ENCODE measurements around the gene OSBPL10. TPM values are rescaled to one million over a fixed set of nuclear protein-coding genes. Genes with fewer than 3 reads are reported as not detected.

The OSBPL10 gene
- total RNA-seq, 1 donor: 29.0 TPM

DNA sequence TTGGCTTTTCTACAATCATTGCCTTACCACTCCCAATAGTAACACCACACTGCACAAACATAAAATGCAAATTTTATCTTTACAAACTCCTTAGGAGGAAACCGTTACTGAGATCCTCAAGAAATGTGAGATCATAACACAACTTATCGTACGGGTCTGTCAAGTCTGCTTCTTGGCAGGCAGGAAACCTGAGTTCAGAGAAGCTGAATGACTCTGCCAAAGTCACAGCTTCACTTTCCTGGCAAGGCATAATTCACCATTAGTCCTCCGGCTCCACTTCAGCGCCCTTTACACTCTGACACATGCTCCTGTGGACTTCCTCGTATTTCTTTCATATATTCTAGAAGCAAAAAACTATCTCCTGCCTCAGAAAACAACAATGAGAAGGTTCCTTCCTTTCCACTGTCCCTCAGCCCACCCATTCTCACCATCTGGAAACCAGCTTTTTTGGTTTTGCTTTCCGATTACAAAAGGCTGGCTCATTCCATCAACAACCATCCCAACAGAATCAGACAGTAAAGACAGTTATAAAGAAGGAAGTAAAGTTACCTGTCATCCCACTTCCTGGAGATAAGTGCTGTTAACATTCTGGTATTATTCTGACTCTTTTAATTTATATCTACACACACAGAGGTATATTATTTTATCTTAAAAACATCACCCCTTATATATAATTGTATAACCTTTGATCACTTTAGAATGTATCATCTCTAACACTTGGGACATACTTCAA lies 225.0 kb downstream of the OSBPL10 start:
- no peak overlapping the region for H3K4me2 ChIP-seq (ENCODE audit: insufficient read depth, low read length)
- H2AFZ ChIP-seq (ENCODE audit: low read length): no peak overlapping the region
- no peaks in the 10 kb centered on the region for H3K4me1 ChIP-seq (ENCODE audit: insufficient read depth, low read length)
- H4K20me1 ChIP-seq (ENCODE audit: insufficient read depth, low read length): no peaks in the 10 kb centered on the region
- DNase-seq (ENCODE audit: insufficient read length, low spot score, missing footprints): no peak
- no peaks in the 10 kb centered on the region for H3K36me3 ChIP-seq (ENCODE audit: insufficient read depth, low read length)
- no peaks in the 10 kb centered on the region for H3K79me2 ChIP-seq (ENCODE audit: insufficient read depth, low read length)
- H3K27ac ChIP-seq (ENCODE audit: low read depth, low read length): no peak overlapping the region
- H3K4me3 ChIP-seq (ENCODE audit: insufficient read depth, low read length): no peak overlapping the region
- H3K9me3 ChIP-seq (ENCODE audit: low read depth, low read length): no peaks in the 10 kb centered on the region
- TF ChIP-seq, protein P1, sequence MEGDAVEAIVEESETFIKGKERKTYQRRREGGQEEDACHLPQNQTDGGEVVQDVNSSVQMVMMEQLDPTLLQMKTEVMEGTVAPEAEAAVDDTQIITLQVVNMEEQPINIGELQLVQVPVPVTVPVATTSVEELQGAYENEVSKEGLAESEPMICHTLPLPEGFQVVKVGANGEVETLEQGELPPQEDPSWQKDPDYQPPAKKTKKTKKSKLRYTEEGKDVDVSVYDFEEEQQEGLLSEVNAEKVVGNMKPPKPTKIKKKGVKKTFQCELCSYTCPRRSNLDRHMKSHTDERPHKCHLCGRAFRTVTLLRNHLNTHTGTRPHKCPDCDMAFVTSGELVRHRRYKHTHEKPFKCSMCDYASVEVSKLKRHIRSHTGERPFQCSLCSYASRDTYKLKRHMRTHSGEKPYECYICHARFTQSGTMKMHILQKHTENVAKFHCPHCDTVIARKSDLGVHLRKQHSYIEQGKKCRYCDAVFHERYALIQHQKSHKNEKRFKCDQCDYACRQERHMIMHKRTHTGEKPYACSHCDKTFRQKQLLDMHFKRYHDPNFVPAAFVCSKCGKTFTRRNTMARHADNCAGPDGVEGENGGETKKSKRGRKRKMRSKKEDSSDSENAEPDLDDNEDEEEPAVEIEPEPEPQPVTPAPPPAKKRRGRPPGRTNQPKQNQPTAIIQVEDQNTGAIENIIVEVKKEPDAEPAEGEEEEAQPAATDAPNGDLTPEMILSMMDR (IDR thresholded peaks at IDR 0.05; ENCODE audit: extremely low read depth, low read depth, low read length): no peak
- no peaks in the 10 kb centered on the region for H3K27me3 ChIP-seq (ENCODE audit: insufficient read depth, low read length)

DNA sequence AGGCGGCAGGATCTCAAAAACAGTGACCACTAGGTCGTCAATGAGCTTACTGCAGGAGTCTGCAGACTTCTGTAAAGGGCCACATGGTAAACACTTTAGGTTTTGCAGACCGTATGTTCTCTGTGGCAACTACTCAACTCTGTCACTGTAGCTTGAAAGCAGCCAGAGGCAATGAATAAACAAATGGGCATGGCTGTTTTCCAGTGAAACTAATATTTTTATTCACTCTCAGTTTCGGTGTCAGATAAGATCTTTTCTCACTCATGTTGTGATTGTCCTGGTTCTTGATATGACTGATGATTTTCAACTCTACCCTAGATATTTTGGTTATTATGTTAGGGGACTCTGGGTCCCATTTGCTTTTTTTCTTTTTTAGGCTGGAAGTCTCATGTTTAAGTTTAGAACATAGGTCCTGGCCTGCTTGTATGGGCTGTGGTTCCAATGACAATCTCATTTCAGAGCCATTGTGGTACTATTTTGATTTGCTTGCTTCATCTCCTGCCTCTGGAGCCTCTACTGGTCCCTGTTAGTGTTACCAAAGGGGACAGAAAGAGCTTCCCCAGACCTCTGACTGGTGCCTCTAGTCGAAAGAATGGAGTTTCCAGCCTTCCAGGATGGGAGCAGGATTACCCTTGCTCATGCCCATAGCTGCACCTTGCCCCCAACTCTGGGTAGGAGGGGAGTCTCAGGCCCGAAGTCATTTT lies 226.3 kb downstream of the OSBPL10 start:
- Histone ChIP-seq H3K79me2 (ENCODE audit: insufficient read depth, low read length) (no peaks in the 10 kb centered on the region), H4K20me1 (ENCODE audit: insufficient read depth, low read length) (no peaks in the 10 kb centered on the region), H2AFZ (ENCODE audit: low read length) (no peak overlapping the region), H3K9me3 (ENCODE audit: low read depth, low read length) (no peaks in the 10 kb centered on the region), H3K4me3 (ENCODE audit: insufficient read depth, low read length) (no peak overlapping the region), H3K4me2 (ENCODE audit: insufficient read depth, low read length) (no peak overlapping the region), H3K4me1 (ENCODE audit: insufficient read depth, low read length) (no peaks in the 10 kb centered on the region), H3K36me3 (ENCODE audit: insufficient read depth, low read length) (no peaks in the 10 kb centered on the region), H3K27ac (ENCODE audit: low read depth, low read length) (no peak overlapping the region), H3K27me3 (ENCODE audit: insufficient read depth, low read length) (no peaks in the 10 kb centered on the region)
- TF ChIP-seq, protein P1 (IDR thresholded peaks at IDR 0.05; ENCODE audit: extremely low read depth, low read depth, low read length): no peak
- DNase-seq (ENCODE audit: insufficient read length, low spot score, missing footprints): no peak

DNA sequence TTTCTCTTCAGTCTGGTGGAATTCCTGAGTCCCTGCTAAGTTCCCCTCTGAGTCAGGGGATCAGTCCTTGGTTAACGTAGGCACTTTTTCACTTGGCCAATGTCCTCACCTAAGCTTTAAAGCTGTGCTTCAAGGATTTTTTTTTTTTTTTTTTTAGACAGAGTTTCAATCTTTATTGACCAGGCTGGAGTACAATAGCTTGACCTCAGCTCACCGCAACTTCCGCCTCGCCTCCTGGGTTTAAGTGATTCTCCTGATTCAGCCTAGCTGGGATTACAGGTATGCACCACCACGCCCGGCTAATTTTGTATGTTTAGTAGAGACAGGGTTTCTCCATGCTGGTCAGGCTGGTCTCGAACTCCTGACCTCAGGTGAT lies 228.0 kb downstream of the OSBPL10 start:
- no peak overlapping the region for H3K4me2 ChIP-seq (ENCODE audit: insufficient read depth, low read length)
- H3K4me1 ChIP-seq (ENCODE audit: insufficient read depth, low read length): no peaks in the 10 kb centered on the region
- H3K79me2 ChIP-seq (ENCODE audit: insufficient read depth, low read length): no peaks in the 10 kb centered on the region
- H3K4me3 ChIP-seq (ENCODE audit: insufficient read depth, low read length): no peak overlapping the region
- no peak overlapping the region for H3K27ac ChIP-seq (ENCODE audit: low read depth, low read length)
- H4K20me1 ChIP-seq (ENCODE audit: insufficient read depth, low read length): no peaks in the 10 kb centered on the region
- H2AFZ ChIP-seq (ENCODE audit: low read length): no peak overlapping the region
- H3K9me3 ChIP-seq (ENCODE audit: low read depth, low read length): no peaks in the 10 kb centered on the region
- H3K27me3 ChIP-seq (ENCODE audit: insufficient read depth, low read length): no peaks in the 10 kb centered on the region
- no peaks in the 10 kb centered on the region for H3K36me3 ChIP-seq (ENCODE audit: insufficient read depth, low read length)
- TF ChIP-seq, protein P1 (IDR thresholded peaks at IDR 0.05; ENCODE audit: extremely low read depth, low read depth, low read length): no peak
- no peak for DNase-seq (ENCODE audit: insufficient read length, low spot score, missing footprints)

DNA sequence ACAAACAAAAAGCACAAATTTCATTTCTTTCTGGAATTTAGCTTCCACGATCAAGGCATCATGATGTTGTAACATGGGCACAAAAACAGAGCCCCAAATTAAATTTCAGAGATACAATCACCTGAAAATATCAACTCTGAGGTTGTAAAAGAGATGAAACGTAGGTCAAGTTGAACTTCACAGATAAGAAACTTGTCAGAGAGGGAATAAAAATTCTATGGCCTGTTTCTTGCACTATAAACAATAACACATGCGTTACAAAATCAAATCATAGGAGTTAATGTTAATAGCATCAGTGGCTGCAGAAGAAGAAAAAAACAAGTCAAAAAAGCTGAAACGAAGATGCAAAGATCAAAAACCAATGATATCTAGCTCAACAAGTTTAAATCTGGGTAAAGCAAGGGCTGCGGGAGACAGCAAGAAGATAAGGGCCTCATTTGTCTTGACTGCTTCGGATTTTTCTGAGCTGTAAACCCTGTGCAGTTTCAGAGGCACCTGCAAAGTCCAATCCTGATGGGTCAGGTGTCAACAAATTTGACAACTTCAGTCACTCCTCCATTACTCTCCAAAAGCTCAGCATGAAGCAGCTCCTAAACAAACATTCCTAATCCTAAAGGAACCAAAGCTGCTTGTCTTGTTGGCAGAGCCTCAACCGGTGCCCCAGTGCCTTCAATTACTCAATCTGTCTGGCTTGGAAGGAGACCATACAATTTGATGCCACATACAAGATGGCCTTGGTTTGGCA lies 228.6 kb downstream of the OSBPL10 start:
- H3K4me2 ChIP-seq (ENCODE audit: insufficient read depth, low read length): no peak overlapping the region
- DNase-seq (ENCODE audit: insufficient read length, low spot score, missing footprints): no peak
- no peaks in the 10 kb centered on the region for H4K20me1 ChIP-seq (ENCODE audit: insufficient read depth, low read length)
- no peaks in the 10 kb centered on the region for H3K27me3 ChIP-seq (ENCODE audit: insufficient read depth, low read length)
- H2AFZ ChIP-seq (ENCODE audit: low read length): no peak overlapping the region
- no peaks in the 10 kb centered on the region for H3K9me3 ChIP-seq (ENCODE audit: low read depth, low read length)
- H3K79me2 ChIP-seq (ENCODE audit: insufficient read depth, low read length): no peaks in the 10 kb centered on the region
- TF ChIP-seq, protein P1 (IDR thresholded peaks at IDR 0.05; ENCODE audit: extremely low read depth, low read depth, low read length): no peak
- no peaks in the 10 kb centered on the region for H3K4me1 ChIP-seq (ENCODE audit: insufficient read depth, low read length)
- no peaks in the 10 kb centered on the region for H3K36me3 ChIP-seq (ENCODE audit: insufficient read depth, low read length)
- no peak overlapping the region for H3K27ac ChIP-seq (ENCODE audit: low read depth, low read length)
- no peak overlapping the region for H3K4me3 ChIP-seq (ENCODE audit: insufficient read depth, low read length)
